GM19035 (cell line): Measurements from ENCODE around the gene TTLL11.

ENCODE experiments used
- ATAC-seq: cut with Tn5 transposase; IDR thresholded peaks from one replicate; pipeline ENCODE4 v1.9.1; 2021; ENCODE audit not compliant: unreplicated experiment

Gene TTLL11

DNA sequence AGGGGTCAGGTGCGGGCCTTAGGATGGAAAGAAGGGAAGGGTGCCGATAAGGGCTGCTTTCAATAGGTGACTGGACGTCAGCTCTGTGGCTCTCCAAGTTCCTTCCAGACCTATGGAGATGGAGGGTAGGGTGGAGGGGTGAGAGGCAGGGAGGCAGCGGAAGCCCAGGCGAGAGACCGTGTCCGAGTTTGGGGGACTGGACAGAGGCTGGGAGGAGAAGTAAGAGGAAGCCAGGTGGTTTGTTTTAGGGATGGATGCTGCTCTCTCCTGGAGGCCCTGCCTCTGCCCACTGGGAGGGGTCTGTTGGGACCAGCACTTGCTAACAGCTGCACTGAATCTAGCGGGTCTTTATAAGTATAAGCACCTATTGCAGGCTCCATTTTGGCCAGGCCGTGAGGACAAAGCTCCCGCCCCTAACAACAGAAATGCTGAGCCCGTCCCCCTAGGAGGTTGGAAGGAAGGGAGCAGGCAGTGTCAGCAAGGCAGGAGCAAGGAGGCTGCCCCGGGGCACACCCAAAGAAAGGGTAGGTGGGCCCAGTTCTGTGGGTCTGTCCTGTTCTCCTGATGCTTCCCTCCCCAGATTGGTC, 274.2 kb downstream of the TTLL11 start:
- no peak for ATAC-seq

DNA sequence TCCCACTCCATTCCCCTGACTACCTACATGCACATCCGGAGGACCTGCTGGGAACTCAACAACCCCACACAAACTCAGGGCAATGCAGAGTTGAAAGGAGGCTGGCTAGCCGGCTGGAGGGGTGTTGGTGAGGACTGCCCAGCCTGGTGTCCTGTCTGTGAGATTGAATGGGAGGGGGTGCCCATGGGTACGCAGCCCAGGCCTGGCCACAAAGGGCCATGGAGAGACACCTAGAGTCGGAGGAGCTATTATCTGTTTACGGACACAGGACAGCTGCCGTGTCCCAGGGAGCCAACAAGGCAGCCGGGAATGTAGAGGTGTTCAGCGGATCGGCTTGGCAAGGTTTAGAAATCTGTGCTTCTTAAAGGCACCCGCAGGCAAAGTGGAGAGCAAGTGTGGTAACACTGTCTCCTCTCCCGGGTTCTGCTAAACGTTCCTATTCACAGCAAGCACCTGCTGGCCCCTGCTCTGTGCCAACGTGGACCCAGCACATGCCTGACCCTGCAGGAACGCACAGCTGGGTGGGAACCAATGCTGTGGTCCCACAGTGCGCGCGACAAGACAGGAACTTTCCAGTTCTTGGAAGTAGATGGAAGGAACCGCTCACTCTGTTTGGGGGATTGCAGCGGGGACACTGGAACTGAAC, 275.0 kb downstream of the TTLL11 start:
- ATAC-seq = no peak

DNA sequence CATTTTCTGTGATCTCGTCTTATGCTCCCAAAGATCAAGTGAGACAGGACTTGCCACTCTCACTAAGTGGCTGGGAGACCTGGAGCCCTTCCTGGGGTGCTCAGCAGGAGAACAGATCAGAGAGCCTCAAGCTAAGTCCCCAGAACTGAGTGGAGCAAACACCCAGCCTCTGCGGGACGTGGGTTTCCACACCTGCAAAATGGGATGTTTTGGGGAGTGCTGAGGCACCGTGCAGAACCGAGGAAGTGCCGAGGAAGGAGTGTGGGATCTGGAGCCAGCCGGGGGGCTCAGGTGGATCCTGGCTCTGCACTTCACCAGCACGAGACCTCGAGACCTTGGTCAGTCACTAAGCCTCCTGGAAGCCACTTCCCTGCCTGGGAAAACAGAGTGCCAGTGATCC, 275.6 kb downstream of the TTLL11 start:
- no peak for ATAC-seq

DNA sequence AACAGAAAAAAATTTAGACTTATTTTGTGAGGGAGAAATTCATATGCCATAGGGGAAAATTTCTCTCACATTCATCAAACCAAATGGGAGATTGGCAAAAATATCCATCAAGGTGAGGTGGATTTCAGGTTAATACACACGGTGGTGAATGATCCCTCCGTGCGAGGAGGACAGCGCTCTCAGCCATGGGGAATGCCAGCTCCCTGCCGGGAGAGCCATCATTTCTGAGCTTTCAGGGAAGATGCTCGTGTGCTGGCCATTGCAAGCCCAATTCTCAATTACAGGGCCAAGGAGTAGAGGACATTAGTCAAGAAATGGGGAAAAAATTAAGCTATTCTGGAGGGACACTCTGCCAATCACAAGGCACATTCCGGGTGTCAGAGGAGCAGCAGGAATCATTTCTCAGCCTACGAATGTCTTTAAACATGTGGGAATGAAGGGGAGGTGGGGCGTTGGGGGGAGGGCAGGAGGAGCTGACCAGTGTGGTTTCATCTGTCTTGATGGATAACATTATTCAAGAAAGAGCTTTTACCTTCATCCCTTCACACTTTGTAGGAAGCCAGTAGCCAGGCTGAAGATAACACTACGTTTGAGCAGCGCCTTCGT, 276.2 kb downstream of the TTLL11 start:
- ATAC-seq = no peak

DNA sequence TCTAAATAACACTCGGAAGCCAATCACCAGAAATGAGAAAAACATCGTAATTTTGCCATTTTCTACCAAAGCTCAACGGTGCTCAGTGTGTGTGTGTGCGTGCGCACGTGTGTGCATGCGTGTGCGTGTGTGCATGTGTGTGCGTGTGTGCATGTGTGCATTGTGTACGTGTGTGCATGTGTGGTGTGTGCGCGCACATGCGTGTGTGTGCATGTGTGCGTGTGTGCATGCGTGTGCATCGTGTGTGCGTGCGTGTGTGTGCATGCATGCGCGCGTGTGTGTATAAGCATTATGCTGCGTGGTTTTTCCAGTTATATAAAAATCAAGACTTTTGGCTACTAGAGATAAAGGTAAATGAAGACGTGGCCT, 276.7 kb downstream of the TTLL11 start:
- ATAC-seq = no peak

DNA sequence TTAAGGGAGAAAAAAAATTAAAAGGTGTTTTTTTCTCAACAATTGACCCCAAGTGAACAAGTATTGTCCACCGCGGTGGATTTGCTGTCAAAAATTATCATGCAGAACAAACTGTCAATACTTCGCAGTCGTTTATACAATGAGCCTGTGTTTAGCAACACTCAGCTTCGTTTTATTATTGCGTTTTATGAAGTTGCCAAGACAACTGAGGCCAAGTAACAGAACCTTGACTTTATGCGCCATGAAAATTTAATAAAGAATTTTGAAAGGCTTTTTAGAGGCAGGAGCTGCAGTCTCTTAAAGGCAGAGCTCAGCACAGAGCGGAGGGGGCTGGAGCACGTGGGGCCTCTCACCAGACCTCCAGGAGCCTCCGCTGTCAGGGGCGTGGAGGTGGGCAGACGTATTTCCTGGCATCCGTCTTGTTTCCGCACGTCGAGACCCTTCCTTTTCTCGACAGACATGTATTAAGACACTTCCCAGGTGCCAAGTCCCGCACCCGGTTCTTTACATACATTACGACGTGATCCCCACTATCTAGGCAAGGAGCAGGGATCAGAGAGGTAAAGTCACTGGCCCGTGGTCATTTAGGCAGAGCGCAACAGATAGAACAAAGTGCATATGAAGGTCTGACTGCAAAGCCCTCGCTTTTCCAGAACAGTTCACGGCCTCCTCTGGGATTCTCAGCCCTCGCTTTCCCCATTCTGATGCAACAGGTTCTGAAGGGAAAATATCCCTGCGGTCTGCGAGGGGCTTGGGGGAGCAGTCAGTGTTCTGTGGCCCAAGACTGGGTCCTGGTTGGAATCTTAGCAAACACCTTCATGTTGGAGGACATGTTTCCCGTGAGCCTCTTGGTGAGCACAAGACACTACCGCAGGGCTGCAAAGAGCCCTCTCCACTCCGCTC, 277.3 kb downstream of the TTLL11 start:
- ATAC-seq = no peak

DNA sequence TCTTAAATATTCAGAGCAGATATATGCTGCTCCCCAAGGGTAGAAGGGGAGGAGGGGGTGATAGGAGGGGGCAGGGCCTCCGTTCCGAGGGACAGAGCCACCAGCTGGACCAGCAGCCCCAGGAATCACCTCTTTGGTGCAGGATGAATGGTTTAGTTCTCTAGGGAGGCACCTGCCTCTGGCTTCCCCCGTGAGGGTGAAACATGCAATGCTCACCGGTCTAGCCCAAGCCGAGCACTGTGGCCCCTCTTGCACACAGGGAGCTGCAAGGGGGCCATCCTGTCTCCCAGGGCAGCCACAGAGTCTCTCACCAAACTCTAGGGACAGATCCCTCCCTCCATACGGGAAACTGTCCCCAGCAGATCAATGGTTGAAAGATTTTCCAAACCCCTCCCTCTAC, 278.0 kb downstream of the TTLL11 start:
- ATAC-seq = no peak

DNA sequence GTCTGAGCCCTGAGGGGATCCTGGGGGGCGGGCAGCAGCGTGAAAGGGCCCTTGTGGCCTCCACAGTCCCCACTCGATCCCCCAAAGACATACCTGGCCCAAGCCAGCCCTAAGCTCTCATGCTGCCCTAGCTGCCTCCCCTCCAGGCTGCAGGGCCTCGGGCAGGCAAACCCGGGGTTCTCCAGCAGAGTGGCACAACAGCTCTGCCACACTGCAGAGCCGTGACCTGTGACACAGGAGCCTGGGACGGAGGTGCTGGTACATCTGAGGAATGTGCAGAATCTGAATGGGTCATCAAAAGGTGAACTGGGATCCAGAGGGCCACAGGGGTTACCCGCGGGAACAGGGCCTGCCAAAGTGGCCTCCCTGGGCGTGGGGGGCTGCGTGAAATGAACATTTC, 278.5 kb downstream of the TTLL11 start:
- no peak for ATAC-seq

DNA sequence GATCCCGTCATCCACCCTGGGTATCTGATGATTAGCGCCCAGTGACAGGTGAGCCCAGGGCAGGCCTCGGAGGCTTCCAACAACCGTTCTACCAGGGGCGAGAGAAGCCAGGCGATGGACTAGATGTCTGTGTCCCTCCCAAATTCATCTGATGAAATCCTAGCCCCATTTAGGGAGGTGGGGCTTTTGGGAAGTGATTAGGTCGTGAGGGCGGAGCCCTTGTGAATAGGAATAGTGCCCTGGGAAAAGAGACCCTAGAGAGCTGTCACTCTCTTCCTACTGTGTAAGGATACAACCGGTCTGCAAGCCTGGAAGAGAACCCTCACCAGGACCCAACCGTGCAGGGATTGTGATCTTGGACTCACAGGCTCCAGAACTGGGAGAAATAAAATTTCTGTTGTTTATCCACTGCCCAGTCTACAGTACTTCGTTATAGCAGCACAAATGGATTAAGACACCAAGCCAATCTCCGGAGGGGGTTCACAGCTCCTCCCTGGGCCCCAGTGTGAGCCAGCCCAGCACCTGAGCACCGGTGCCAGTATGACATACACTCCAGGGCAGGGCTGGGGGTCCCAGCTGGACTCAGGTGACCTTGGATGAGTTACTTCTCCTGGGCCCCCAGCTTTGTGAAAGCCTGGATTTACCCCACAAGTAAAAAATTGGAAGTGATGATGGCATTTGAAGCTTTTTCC, 279.4 kb downstream of the TTLL11 start:
- ATAC-seq = no peak

DNA sequence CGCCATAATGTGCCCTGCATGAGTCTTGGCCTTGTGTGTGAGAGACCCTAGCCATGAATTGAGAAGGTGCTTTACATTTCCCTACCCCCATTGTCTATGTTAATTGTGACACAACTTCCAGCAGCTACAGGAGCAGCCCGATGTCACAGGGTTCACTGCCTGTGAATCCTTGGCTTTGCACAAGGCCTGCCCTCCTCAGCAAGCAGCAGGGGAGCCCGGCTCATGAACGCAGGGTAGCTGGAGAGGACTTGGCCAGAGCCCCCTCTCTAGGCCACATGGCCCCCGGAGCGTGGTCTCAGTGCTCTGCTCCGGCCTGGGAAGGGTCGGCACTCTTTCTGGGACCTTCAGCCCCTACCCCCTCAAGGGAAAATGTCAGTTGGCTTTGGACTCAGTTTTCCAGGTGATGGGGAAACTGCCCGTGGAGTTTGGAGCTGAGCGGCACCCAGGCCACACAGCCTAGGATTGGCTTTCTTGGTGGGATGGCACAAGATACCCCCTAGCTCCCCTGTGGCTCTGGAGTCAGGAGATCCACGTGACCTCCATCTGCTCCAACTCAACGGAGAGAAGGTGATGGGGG, 280.9 kb downstream of the TTLL11 start:
- no peak for ATAC-seq

DNA sequence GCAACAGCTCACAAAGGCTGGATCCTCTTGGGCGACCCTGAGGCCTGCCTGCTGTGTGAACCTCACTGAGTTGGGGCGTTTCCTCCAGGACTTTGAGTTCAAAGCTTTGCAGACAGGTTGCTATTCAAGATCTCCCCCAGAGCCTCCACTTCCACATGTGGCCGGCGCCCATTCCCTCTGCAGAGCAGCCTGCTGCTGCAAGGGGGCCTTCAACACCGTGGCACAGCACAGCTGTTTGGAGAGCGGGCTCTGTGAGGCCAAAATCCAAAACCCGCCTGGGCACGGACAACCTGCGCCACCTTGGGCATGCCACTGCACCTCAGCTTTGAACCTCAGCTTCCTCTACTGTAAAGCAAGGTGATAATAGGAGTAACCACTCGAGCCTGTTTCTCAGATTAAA, 281.4 kb downstream of the TTLL11 start:
- ATAC-seq = no peak

DNA sequence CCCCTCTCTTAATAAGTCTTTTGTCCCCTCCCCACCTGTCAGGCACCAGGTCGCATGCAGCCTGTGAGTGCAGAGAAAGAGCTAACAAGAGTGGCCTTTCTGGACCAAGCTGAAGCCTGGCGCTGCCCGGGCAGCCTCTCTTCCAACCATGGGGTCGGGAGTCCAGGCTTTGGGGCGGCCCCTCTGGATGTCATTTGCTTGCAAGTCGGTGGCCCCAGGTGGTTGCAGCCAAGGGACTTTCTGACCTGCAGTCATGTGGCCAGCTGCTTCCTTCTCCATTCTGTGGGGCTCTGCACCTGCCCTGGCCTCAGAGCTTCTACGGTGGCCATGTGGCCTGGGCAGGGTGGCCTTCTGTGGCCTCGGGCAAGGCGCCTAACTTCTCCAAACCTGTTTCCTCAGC, 282.0 kb downstream of the TTLL11 start:
- ATAC-seq = no peak

DNA sequence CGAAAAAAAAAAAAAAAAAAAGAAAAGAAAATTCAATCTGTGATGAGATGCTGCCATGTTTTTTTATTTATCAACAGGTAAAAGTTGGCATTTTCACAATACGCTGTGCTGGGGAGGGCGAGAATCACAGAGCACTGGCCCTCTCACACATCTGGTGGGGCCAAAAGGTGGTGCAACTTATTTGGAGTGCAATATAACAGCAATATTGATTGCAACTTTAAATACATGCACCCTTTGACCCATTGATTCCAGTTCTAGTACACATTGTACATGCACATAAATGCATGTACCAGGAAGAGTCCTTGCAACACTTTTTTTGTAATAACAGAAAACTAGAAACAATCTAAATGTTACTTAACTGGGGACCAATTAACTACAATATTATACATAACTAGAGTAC, 282.6 kb downstream of the TTLL11 start:
- no peak for ATAC-seq

DNA sequence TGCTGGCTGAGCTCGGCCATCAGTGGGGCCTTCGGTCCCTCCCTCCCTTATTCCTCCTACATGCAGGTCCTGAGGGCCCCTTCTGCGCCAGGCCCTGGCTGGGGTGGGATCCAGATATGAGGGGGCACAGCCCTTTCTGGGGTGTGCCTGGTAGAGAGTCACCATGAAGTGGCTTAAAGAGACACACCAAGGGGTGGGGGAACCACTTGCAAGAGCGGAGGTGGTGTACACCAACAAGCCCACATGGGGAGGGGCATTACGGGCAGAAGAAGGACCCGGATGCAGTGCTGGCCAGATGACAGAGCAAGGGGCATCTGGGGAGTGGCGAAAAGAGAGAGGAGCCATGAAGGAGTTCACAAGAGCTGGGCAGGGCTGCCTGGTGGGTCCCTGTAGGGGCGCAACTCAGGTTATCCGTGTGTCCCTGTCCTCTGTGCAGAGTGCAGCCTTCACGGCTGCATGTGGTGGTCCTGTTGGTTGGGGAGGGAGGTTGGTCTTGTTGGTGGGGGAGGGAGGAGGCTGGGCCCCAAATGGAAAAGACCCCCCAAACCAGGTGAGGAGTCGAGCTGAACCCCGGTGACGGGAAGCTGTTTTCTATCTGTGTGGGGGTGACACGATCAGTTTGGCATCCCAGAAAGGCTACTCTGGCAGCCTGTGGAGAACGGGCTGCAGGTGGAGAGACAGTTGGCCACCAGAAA, 283.6 kb downstream of the TTLL11 start:
- no peak for ATAC-seq

DNA sequence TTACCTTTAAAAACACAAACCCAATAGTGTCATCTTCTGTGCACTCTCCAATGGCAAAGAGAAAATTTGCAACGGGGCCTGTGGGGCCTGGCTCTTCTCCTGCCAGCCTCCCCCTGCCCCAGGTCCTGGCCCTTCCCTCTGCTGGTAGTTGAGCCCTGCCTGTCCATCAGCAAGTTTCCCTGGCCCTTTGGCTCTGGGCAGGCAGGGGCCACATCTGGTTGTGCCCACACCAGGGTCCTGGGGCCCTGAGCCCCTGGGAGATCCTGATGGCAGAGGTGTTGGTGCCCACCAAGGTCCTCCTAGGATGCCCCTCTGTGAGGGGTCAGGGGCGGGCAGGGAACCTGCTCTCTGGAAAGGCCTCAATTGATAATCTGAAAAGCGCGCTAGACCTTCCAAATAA, 284.3 kb downstream of the TTLL11 start:
- ATAC-seq = no peak

DNA sequence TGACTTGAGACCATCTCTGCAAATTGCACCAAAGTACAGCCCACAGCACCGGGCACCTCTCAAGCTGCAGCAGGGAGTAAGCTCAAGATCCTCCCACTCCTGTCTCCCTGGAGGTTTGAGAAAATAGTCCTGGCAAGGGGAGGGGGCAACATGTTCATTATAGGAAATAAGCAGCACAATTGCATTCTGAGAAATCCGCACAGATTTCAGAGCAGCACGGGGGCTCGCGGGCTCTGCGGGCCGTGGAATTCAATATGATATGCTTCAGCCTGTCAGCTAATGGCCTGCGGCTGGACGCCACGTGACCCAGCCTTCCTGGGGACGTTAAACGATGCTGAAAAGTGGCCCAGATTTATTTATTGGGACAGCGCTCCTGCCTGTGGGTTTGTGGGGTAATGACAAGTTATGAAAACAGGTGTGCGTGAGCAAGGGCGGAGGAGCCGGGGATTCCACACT, 285.3 kb downstream of the TTLL11 start:
- ATAC-seq = no peak

DNA sequence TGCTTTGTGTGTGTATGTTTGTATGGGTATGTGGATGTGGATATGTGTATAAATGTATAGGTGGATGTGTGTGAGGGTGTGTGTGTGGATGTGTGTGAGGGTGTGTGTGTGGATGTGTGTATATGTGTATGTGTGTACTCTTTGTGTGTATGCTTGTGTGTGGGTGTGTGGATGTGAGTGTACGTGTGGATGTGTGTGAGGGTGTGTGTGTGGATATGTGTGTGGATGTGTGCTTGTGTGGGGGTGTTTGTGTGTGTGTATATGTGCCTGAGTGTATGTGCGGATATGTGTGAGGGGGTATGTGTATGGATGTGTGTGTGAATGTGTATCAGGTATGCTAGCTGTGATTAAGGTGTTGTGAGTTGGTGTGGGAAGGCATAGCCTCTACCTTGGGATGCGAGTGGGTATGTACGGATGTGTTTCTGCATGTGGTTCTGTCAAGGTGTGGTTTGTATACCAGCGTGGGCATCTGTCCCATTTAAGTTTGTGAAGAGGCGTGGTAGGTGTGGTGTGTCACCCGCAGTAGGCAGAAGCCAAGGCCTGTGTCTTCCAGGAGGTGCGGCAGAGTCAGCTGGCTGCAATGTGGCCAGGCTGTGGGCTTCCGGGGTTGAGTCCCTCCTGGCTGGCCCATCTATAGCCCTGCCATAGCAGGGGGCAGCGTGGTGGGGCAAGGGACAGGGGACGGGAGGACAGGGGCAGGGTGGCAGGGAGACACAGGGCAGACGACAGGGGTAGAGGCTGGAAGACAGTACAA, 285.9 kb downstream of the TTLL11 start:
- no peak for ATAC-seq

DNA sequence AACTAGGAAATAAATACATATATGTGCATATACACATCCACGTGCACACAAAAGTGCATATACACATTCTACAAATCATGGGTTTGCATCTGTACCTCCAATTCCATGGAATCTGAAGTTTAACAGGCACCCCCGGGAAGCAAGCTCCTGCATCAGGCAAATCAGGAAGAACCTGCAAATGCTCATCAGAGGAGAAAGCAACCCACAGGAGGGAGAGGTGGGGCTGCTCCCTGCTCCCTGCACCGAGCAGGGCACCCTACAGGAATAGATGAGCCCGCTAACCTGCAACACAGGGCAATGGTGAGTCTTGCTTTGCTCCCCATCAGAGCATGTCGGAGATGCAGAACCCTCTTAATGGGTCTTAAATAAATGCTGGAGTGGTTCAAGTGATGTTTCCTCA, 290.4 kb downstream of the TTLL11 start:
- no peak for ATAC-seq

DNA sequence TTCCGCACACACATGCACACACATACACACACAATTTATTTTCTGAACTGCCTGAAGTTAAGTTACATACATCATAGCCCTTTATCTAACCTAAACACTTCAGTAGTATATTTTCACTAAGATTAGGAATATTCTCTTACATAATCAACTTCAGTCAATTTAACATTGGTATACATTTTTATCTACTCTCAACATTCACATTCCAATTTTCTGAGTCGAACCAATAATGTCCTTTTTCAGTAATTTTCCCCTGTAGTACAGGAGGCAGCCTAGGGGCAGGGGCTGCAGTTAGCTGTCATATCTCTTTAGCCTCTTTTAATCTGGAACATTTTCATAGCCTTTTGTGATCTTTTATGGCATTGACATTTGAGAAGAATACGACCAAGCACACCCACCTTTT, 291.5 kb downstream of the TTLL11 start:
- ATAC-seq = no peak

DNA sequence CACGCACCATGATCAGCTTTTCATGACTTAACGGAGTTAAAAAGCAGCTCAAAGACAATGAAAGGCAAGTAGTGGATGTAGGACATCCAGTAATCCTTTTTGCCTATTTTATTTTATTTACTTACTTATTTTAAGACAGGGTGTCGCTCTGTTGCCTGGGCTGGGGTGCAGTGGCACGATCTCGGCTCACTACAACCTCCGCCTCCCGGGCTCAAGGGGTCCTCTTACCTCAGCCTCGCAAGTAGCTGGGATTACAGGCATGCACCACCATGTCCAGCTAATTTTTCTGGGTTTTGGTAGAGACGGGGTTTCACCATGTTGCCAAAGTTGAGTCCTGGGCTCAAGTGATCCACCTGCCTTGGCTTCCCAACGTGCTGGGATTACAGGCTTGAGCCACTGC, 292.7 kb downstream of the TTLL11 start:
- ATAC-seq = no peak
